HEK293T (cell line): ENCODE results near the gene SKA2.

Experiments
- ARNT ChIP-seq: fragments of 450-650 bp; IDR thresholded peaks from 2 replicates; pipeline ENCODE4 v1.6.1; 2017; ENCODE audit warnings: mild to moderate bottlenecking
- ELF4 ChIP-seq: fragments of 450-650 bp; IDR thresholded peaks from 2 replicates; pipeline ENCODE4 v1.6.1; 2017; ENCODE audit warnings: antibody characterized with exemption
- FOXM1 ChIP-seq: fragments of 450-650 bp; IDR thresholded peaks from 2 replicates; pipeline ENCODE4 v1.6.1; 2017; ENCODE audit warnings: mild to moderate bottlenecking, borderline replicate concordance
- L3MBTL2 ChIP-seq: fragments of 450-650 bp; conservative IDR thresholded peaks from 2 replicates; pipeline ENCODE4 v1.6.1; 2016; ENCODE audit warnings: mild to moderate bottlenecking
- LEF1 ChIP-seq: fragments of 450-650 bp; IDR thresholded peaks from 2 replicates; pipeline ENCODE4 v1.6.1; 2017; ENCODE audit warnings: mild to moderate bottlenecking, borderline replicate concordance
- NFRKB ChIP-seq: fragments of 450-650 bp; IDR thresholded peaks from 2 replicates; pipeline ENCODE4 v1.6.1; 2016; ENCODE audit warnings: mild to moderate bottlenecking, moderate library complexity
- SUZ12 ChIP-seq: fragments of 450-650 bp; IDR thresholded peaks from 2 replicates; pipeline ENCODE4 v1.6.1; 2016; ENCODE audit warnings: mild to moderate bottlenecking
- TARDBP ChIP-seq: fragments of 450-650 bp; IDR thresholded peaks from 2 replicates; pipeline ENCODE4 v1.6.1; 2016

DNA sequence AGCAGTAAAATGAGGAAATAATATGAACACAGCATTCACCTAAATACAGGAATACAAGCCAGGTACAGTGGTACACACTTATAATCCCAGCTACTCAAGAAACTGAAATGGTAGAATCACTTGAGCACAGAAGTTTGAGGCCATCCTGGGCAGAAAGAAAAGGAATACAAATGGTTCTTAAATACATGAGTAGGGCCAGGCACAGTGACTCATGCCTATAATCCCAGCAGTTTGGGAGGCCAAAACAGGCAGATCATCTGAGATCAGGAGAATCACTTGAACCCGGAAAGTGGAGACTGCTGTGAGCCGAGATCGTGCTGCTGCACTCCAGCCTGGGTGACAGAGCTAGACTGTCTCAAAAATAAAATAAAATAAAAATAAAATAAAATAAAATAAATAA lies 31.9 kb upstream of the SKA2 start:
- TF ChIP-seq NFRKB (no peak), L3MBTL2 (no peak), SUZ12 (no peak), ELF4 (no peak), LEF1 (no peak), ARNT (no peak), TARDBP (no peak), FOXM1 (no peak)
